ENCODE results near the gene ZNF197.

GRCh38 chr3:44601749-44602148 is 23.1 kb upstream of the ZNF197 start:
- no peak for TF ChIP-seq CTCF (IDR thresholded peaks at IDR 0.05)
- no peak for TF ChIP-seq ATF2 (CRISPR knock-in tag; IDR thresholded peaks at IDR 0.05; ENCODE audit: borderline replicate concordance, low read depth)
- TF ChIP-seq CBFB (CRISPR knock-in tag; IDR thresholded peaks at IDR 0.05; ENCODE audit: low read depth): no peak
- TF ChIP-seq USF1 (CRISPR knock-in tag; IDR thresholded peaks at IDR 0.05): no peak

All from WTC11 (cell line).